Mucosa of rectum (tissue), 2 donors: ENCODE measurements around the gene RASSF3.

Experiments
- H3K27ac ChIP-seq, 2 donors: one replicate each; pipeline ENCODE4 v1.7.0; 2013; ENCODE audit warnings: inconsistent platforms in 2 of 2, low read depth in 2 of 2, low read length in 2 of 2
- H3K27me3 ChIP-seq, 2 donors: one replicate each; pipeline ENCODE4 v1.7.0; 2013; ENCODE audit warnings: low read length in 2 of 2; ENCODE audit not compliant: control insufficient read depth in 2 of 2, insufficient read depth in 2 of 2
- H3K36me3 ChIP-seq, 2 donors: one replicate each; pipeline ENCODE4 v1.7.0; 2013; ENCODE audit warnings: low read length in 2 of 2; ENCODE audit not compliant: control insufficient read depth in 2 of 2, insufficient read depth in 2 of 2
- H3K4me1 ChIP-seq, 2 donors: one replicate each; pipeline ENCODE4 v1.7.0; 2013; ENCODE audit warnings: low read length in 2 of 2, mild to moderate bottlenecking in 1 of 2; ENCODE audit not compliant: control insufficient read depth in 2 of 2, insufficient read depth in 2 of 2
- H3K4me3 ChIP-seq, 2 donors: one replicate each; pipeline ENCODE4 v1.7.0; 2013; ENCODE audit warnings: low read length in 2 of 2
- H3K9ac ChIP-seq, 2 donors: one replicate each; pipeline ENCODE4 v1.7.0; 2013; ENCODE audit warnings: low read length in 2 of 2, low read depth in 1 of 2, mild to moderate bottlenecking in 1 of 2
- H3K9me3 ChIP-seq, 2 donors: one replicate each; pipeline ENCODE4 v1.7.0; 2013; ENCODE audit warnings: low read length in 2 of 2; ENCODE audit not compliant: control insufficient read depth in 2 of 2
- donor health status: healthy.
- donor health status: Normal muscosa, but diverticular disease.

RASSF3 gene, protein sequence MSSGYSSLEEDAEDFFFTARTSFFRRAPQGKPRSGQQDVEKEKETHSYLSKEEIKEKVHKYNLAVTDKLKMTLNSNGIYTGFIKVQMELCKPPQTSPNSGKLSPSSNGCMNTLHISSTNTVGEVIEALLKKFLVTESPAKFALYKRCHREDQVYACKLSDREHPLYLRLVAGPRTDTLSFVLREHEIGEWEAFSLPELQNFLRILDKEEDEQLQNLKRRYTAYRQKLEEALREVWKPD

DNA sequence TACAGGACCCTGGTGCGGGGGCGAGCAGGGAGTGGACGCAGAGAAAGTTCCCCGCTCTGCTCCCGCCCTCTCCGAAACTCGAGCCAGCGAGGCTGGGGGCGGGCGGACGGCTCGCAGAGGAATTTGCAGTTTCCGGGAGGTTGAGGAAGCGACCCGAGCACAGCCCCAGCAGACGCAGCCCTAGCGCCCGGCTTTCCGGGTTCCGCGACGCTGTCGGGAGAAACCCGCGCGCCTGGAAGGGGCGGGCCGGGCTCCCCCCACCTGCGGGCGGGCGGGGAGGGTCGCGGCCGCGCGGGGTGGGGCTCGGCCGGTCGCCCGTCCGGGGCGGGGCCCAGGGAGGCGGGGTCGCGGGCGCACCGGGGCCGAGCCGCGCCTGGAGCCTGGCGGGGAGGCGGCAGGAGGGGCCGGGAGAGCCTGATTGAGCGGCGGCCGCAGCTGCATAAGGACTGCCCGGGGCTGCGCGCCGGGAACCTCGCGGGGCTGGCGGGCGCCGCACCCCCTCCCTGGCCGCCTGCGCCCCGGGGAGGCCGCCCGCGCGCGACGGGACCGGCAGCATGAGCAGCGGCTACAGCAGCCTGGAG is at the start of gene RASSF3:
RASSF3 (plus strand) TSS at position 417 of the 581 bp plus-strand sequence; CDS start at position 555, 138 bp downstream.
- peak within 1 kb of the TSS; percentile 91 to 92 for H3K9ac ChIP-seq
- H3K27ac ChIP-seq: peak within 1 kb of the TSS; percentile 93 to 95
- no peaks in the 10 kb centered on the region for H3K9me3 ChIP-seq
- peak within 1 kb of the TSS; percentile 89 to 92 for H3K4me3 ChIP-seq
- H3K36me3 ChIP-seq: peaks cover 0 to 2% of the 10 kb centered on the region in 2 donors
- H3K27me3 ChIP-seq: no peaks in the 10 kb centered on the region
- H3K4me1 ChIP-seq: peaks cover 9 to 12% of the 10 kb centered on the region in 2 donors

DNA sequence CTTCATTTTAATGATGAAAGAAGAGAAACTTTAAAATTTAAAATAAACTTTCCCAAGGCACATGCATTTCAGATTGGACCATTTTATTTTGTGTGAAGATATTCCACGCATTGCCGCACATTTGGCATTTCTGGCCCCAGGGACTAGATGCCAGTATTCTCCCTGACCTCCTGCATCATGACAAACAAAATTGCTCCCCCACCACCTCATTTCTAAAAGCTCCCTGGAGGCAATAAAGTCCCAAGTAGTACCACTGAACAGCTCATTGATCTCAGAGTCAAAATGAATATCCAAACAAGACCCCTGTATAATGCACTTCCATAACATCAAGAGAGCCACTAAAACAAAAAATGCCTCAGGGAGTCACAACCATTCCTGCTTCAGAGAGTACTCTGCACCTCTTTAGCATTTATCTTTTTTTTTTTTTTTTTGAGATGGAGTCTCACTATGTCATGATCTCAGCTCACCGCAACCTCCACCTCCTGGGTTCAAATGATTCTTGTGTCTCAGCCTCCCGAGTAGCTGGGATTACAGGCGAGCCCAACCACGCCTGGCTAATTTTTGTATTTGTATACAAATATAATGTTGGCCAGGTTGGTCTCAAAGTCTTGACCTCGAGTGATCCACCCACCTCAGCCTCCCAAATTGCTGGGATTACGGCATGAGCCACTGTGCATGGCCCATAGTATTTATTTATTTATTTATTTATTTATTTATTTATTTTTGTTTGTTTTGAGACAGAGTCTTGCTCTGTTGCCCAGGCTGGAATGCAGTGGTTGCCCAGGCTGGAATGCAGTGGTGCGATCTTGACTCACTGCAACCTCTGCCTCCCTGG is 48.8 kb upstream of the RASSF3 start:
- Histone ChIP-seq H3K27me3 (no peaks in the 10 kb centered on the region), H3K9me3 (no peaks in the 10 kb centered on the region), H3K4me1 (no peaks in the 10 kb centered on the region), H3K9ac (no peak overlapping the region), H3K36me3 (no peaks in the 10 kb centered on the region), H3K27ac (no peak overlapping the region), H3K4me3 (no peak overlapping the region)

DNA sequence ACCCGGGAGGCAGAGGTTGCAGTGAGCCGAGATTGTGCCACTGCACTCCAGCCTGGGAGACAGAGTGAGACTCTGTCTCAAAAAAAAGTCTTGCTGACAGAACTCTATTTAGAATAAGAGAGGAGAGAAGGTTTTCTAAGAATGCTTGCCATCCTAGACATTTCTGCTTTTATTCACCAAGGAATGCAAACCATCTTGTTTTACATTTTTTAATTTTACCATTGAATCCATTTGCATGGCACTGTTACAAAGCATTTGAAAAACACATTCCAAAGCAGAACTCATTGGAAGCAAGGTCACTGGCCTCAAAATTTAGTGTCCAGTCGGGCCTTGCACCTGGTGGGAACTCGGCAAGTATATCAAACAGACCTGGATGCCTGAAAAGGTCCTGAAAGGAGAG is 44.2 kb upstream of the RASSF3 start:
- Histone ChIP-seq H3K9me3 (no peaks in the 10 kb centered on the region), H3K27ac (no peak overlapping the region), H3K4me1 (peaks cover 4% of the 10 kb centered on the region in 2 donors), H3K27me3 (no peaks in the 10 kb centered on the region), H3K36me3 (no peaks in the 10 kb centered on the region), H3K9ac (no peak overlapping the region), H3K4me3 (no peak overlapping the region)

DNA sequence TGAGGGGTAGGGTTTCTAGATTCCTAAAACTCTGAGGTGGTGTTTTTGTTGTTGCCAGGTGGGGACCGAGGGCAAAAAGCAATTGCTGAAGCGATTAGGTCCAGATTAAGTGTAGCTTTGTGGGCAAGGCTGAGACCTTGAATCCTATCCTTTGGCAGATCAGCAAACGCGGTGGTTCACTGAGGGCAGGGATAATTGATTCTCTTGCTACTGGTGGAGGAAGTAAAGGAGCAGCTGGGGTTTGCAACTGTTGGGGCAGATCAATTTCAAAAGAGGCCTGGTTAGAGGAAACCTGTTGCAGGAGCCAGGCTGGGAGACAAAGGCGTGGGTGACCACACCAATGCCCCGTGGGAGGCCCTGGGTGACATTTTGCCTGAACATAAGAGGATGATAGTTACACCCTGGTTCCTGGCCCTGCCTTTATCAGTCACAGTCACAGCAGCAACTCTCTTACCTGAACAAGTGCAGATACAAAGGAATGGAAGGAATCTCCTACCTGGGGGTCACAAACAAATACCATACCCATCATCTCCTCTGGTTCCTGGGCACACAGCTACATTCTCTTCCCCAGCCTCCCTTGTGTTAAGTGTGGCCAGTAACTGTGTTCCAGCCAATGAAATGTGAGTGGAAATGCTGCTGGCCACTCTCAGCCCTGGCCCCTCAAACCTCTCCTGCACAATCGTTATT is 43.3 kb upstream of the RASSF3 start:
- Histone ChIP-seq H3K27me3 (no peaks in the 10 kb centered on the region), H3K27ac (no peak overlapping the region), H3K9ac (no peak overlapping the region), H3K9me3 (no peaks in the 10 kb centered on the region), H3K4me1 (peaks cover 4 to 8% of the 10 kb centered on the region in 2 donors), H3K36me3 (no peaks in the 10 kb centered on the region), H3K4me3 (no peak overlapping the region)

DNA sequence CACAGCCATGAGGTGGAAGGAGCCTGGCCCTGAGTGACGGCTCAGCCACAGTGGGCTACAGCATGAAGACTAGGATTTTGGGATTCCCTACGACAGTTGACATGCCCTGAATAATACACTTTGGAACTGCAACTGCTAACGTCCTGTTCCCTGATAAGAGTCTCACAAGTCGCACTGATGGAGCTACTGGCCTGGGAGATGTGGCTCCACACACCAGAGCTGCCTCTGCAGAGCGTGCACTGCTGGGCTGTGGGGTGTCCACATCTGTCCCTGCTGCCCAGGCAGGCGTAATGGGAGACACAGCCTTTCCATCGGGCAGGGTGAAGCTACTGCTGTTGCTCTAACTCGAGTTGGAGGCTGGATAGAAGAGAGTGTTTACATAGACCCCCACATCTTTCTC is 42.7 kb upstream of the RASSF3 start:
- H3K9me3 ChIP-seq: no peaks in the 10 kb centered on the region
- H3K27ac ChIP-seq: no peak overlapping the region
- no peak overlapping the region for H3K9ac ChIP-seq
- H3K36me3 ChIP-seq: no peaks in the 10 kb centered on the region
- no peaks in the 10 kb centered on the region for H3K27me3 ChIP-seq
- H3K4me1 ChIP-seq: peaks cover 4 to 8% of the 10 kb centered on the region in 2 donors
- H3K4me3 ChIP-seq: no peak overlapping the region

DNA sequence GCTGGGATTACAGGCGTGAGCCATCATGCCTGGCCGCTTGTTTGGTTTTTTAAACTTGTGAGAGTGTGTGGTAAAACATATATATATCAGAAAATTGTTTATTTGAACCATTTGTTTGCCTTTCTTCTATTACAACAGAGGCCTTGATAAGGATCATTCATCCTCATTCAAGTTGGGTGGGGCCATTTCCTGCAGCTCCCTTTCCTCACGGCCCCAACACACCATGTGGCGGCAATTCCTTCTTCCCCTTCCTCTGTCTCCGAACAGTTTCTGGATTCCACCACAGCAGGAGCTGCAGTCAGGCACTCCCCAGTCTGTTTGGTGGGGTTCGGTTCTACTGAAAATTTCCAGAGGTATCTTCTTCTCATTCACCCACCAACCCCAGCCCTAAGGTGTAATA is 42.0 kb upstream of the RASSF3 start:
- Histone ChIP-seq H3K36me3 (no peaks in the 10 kb centered on the region), H3K4me1 (peaks cover 4 to 8% of the 10 kb centered on the region in 2 donors), H3K27me3 (no peaks in the 10 kb centered on the region), H3K27ac (no peak overlapping the region), H3K4me3 (no peak overlapping the region), H3K9ac (no peak overlapping the region), H3K9me3 (no peaks in the 10 kb centered on the region)

DNA sequence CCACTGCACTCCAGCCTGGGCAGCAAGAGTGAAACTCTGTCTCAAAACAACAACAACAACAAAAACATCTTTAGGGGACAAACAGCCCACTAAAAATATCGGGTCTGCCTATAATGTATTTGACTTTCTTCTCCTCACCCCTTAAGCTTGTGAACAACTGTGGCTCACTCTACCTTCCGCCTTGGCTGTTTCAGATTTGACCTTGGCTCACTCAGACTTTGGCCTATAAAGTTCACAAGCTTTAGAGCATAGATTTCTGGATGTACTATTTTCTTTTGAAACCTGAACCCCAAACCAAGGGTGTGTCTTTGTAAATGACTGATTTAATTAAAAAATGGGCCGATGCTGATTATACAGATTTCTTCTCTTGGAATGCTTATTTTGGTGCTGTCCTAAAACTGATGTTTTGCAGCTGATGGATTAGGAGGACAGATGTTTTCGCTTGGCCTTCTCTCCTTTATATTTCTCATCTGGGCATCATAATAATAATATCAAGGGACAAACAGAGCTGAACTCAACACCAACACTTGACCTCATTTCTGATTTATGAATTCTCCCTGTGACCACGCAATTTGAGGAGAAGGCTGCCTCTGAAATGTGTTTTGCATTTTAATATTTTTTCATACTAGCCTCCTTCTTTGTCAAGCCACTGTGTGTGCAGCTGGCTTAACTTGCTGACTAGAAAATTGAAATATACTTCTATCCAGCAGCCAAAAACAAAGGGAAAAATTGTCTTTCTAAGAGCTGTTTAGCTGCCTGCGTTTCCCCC is 40.2 kb upstream of the RASSF3 start:
- Histone ChIP-seq H3K27ac (no peak overlapping the region), H3K9ac (no peak overlapping the region), H3K27me3 (no peaks in the 10 kb centered on the region), H3K4me3 (no peak overlapping the region), H3K4me1 (peaks cover 4 to 8% of the 10 kb centered on the region in 2 donors), H3K9me3 (peaks cover 0 to 2% of the 10 kb centered on the region in 2 donors), H3K36me3 (no peaks in the 10 kb centered on the region)

DNA sequence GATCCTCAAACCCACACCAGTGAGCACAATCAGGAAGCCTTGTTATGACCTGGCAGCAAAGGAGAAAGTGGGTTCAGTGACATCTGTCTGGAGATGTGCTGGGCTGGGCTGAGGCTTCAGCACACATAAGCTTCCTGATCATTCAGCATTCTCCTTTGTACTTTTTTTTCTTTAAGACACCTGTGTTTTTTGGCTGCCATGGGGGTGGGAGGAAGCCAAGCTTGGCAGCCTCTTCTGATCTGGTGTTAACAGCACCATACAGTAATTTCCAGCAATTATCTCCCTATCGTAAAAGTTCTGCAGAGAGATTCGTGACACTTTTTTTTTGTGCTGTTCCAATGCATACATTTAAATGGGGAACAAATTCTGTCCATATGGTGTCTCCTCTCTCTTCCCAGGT is 38.9 kb upstream of the RASSF3 start:
- no peak overlapping the region for H3K4me3 ChIP-seq
- peaks cover 4 to 8% of the 10 kb centered on the region in 2 donors for H3K4me1 ChIP-seq
- peaks cover 0 to 2% of the 10 kb centered on the region in 2 donors for H3K9me3 ChIP-seq
- no peaks in the 10 kb centered on the region for H3K27me3 ChIP-seq
- H3K9ac ChIP-seq: no peak overlapping the region
- no peak overlapping the region for H3K27ac ChIP-seq
- H3K36me3 ChIP-seq: no peaks in the 10 kb centered on the region

DNA sequence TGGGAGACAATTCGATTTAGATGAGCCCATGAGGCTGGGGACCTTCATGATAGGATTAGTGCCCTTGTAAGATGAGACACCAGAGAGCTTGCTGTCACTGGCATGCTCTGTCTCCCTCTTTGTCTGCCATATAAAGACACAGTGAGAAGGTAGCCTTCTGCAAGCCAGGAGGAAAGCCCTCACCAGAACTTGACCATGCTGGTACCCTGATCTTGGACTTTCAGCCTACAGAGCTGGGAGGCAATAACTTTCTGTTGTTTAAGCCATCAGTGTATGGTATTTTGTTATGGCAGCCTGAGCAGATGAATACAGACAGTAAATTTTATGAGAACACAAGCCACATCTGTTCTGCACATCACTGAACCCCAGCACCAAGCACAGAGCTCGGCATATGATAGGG is 38.1 kb upstream of the RASSF3 start:
- Histone ChIP-seq H3K36me3 (no peaks in the 10 kb centered on the region), H3K4me3 (no peak overlapping the region), H3K27ac (no peak overlapping the region), H3K9me3 (peaks cover 0 to 2% of the 10 kb centered on the region in 2 donors), H3K9ac (no peak overlapping the region), H3K27me3 (no peaks in the 10 kb centered on the region), H3K4me1 (peaks cover 4 to 8% of the 10 kb centered on the region in 2 donors)
